Common myeloid progenitor, CD34-positive (primary cell): ENCODE data around the gene ITSN2.

ENCODE experiments used
- CTCF ChIA-PET: fragments of 350-600 bp; sonication (Branson Sonifier 250); formaldehyde crosslinking; loops from one replicate; lab custom pipeline; 2021; ENCODE audit warnings: antibody characterized with exemption; lab: Charles Lee
- POLR2A ChIA-PET: fragments of 350-600 bp; sonication (Branson Sonifier 250); formaldehyde crosslinking; loops from one replicate; lab custom pipeline; 2021; ENCODE audit warnings: antibody characterized with exemption; lab: Charles Lee
- DNase-seq, 3 donors: peaks; one replicate each; pipeline versions ENCODE4 v3.0.0 to v3.0.0-alpha.2; 2013
- H3K27ac ChIP-seq, 2 experiments: 1 replicate in 1 of 2; 2 replicates in 1 of 2; pipeline ENCODE4 v1.7.0; 2013; ENCODE audit warnings: inconsistent platforms in 2 of 2, low read length in 2 of 2, mild to moderate bottlenecking in 2 of 2, low read depth in 1 of 2, moderate library complexity in 1 of 2; ENCODE audit not compliant: severe bottlenecking in 2 of 2, insufficient read depth in 1 of 2, poor library complexity in 1 of 2
- H3K27me3 ChIP-seq, 5 experiments: replicated peaks in 2 of 5; 1 replicate in 3 of 5; 2 replicates in 2 of 5; pipeline versions ENCODE4 v1.6.1 to v1.7.0; 2013; ENCODE audit warnings: low read length in 4 of 5, mild to moderate bottlenecking in 2 of 5, moderate library complexity in 2 of 5, inconsistent platforms in 1 of 5; ENCODE audit not compliant: insufficient read depth in 5 of 5, control insufficient read depth in 4 of 5
- H3K36me3 ChIP-seq, 4 experiments: 1 replicate in 2 of 4; 2 replicates in 2 of 4; pipeline versions ENCODE4 v1.6.1 to v1.7.0; 2013; ENCODE audit warnings: low read length in 3 of 4, control low read depth in 1 of 4, mild to moderate bottlenecking in 1 of 4; ENCODE audit not compliant: control insufficient read depth in 4 of 4, insufficient read depth in 4 of 4
- H3K4me1 ChIP-seq, 4 experiments: 1 replicate in 3 of 4; 2 replicates in 1 of 4; pipeline versions ENCODE4 v1.6.1 to v1.7.1; 2013; ENCODE audit warnings: low read length in 3 of 4, mild to moderate bottlenecking in 3 of 4, control low read depth in 1 of 4, inconsistent platforms in 1 of 4, moderate library complexity in 1 of 4; ENCODE audit not compliant: control insufficient read depth in 4 of 4, insufficient read depth in 4 of 4; ENCODE audit errors: control extremely low read depth in 1 of 4
- H3K4me3 ChIP-seq, 7 experiments: 1 replicate in 4 of 7; 2 replicates in 3 of 7; pipeline versions ENCODE4 v1.5.1 to v1.7.0; 2013; ENCODE audit warnings: mild to moderate bottlenecking in 7 of 7, low read length in 6 of 7, moderate library complexity in 6 of 7, inconsistent platforms in 2 of 7, low read depth in 2 of 7, control low read depth in 1 of 7; ENCODE audit not compliant: insufficient read depth in 4 of 7, control insufficient read depth in 1 of 7; ENCODE audit errors: extremely low read depth in 1 of 7
- H3K9me3 ChIP-seq, 5 experiments: 1 replicate in 4 of 5; 2 replicates in 1 of 5; pipeline versions ENCODE4 v1.6.1 to v1.7.1; 2013; ENCODE audit warnings: low read length in 4 of 5, mild to moderate bottlenecking in 2 of 5, inconsistent platforms in 1 of 5, low read depth in 1 of 5, moderate library complexity in 1 of 5; ENCODE audit not compliant: control insufficient read depth in 4 of 5, insufficient read depth in 2 of 5; ENCODE audit errors: control extremely low read depth in 1 of 5
- WGBS: methylation state at CpG from one replicate; pipeline ENCODE4 v1.1.5; 2013; ENCODE audit not compliant: insufficient coverage; 5-methylcytosine and 5-hydroxymethylcytosine counted together

Gene ITSN2

DNA sequence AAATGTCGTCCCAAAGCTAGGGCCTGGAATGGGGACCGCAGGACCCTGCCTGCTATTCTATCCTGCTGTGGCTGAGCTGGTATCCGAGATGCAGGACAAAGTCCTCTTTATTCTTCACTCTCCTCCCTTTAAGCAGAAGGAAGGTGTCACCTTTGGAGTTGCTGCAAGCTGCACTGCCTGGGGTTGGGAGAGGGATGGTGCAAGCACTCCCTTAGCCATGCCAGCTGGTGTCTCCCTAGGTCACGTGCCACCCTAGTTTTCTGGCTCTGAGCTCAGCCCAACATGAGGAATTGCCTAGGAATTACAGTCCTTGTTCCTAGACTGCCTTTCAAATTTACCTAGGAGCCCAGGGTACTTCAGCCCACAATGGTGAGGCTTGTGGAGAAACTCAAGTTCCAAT, 206.9 kb downstream of the ITSN2 start:
- ChIA-PET CTCF (interaction anchor here (0.7 kb wide), 1 partner anchor 10 kb away, joined by 3 read pairs; no protein-coding TSS in a partner anchor), POLR2A (no interaction called here)
- H3K4me1 ChIP-seq, result no peaks in the 10 kb centered on the region
- no peak overlapping the region for H3K27ac ChIP-seq
- no peaks in the 10 kb centered on the region for H3K27me3 ChIP-seq
- no peak overlapping the region for H3K4me3 ChIP-seq
- WGBS, result 100% methylated on average over 4 of the region's 4 CpGs
- H3K36me3 ChIP-seq, result peaks cover 0 to 16% (median 5%) of the 10 kb centered on the region in 4 experiments
- no peak for DNase-seq
- H3K9me3 ChIP-seq, result peaks cover 0 to 1% (median 0%) of the 10 kb centered on the region in 5 experiments
